Thyroid gland (tissue), 4 donors: ENCODE results near the gene EDEM3.

Experiments
- CTCF ChIP-seq, 6 experiments: fragments of 200-600 bp in 3 of 6; fragments of 450-650 bp in 3 of 6; sonication (generic) in 3 of 6; IDR thresholded peaks; one replicate each; pipeline ENCODE4 v1.5.1; 2016 to 2019; ENCODE audit warnings: antibody characterized with exemption in 6 of 6, mild to moderate bottlenecking in 2 of 6, inconsistent platforms in 1 of 6, moderate library complexity in 1 of 6
- POLR2A ChIP-seq, 2 donors: fragments of 450-650 bp; IDR thresholded peaks; one replicate each; pipeline ENCODE4 v1.6.1; 2017; ENCODE audit warnings: antibody characterized with exemption in 2 of 2, mild to moderate bottlenecking in 2 of 2, moderate library complexity in 1 of 2

GRCh38 chr1:184755226-184756065, 788 bp upstream of the EDEM3 start:
- TF ChIP-seq CTCF (IDR thresholded peaks at IDR 0.05): peak in 1 of 6 experiments; percentile 10
- TF ChIP-seq POLR2A (IDR thresholded peaks at IDR 0.05): peak in 1 of 2 donors; percentile 31
